ENCODE measurements around the gene PRR30.
"Not testable (repeated sequence)": the region's sequence is repeated elsewhere in the genome, so short reads cannot be mapped to it uniquely, and the experiment has no call there.

The PRR30 gene

GRCh38 chr2:27117995-27118524 lies 21.1 kb downstream of the PRR30 start:
- TF ChIP-seq POLR2AphosphoS5 (IDR thresholded peaks at IDR 0.05; ENCODE audit: low read depth) (no peak), SPI1 (IDR thresholded peaks at IDR 0.05; ENCODE audit: borderline replicate concordance, low read depth) (no peak), REST (IDR thresholded peaks at IDR 0.05; ENCODE audit: insufficient replicate concordance, low read depth) (no peak), CTCF (IDR thresholded peaks at IDR 0.05; ENCODE audit: insufficient read depth, low read length) (no peak), GABPA (IDR thresholded peaks at IDR 0.05; ENCODE audit: low read depth) (no peak)
- Histone ChIP-seq H3K27me3 (ENCODE audit: insufficient read depth, poor library complexity, severe bottlenecking) (no peaks in the 10 kb centered on the region), H3K4me3 (replicated peaks; ENCODE audit: insufficient read depth, low read length) (peak overlapping the region; percentile 54), H3K27ac (replicated peaks) (no peak overlapping the region)
- DNase-seq (ENCODE audit: low read depth in 1 of 2, low spot score in 1 of 2) = no peak

- no peak overlapping the region for H3K27ac ChIP-seq (replicated peaks)
- H3K27me3 ChIP-seq (ENCODE audit: insufficient read depth, poor library complexity, severe bottlenecking) = no peaks in the 10 kb centered on the region
- no peak overlapping the region for H3K4me3 ChIP-seq (replicated peaks; ENCODE audit: insufficient read depth, low read length)
- TF ChIP-seq REST (IDR thresholded peaks at IDR 0.05; ENCODE audit: insufficient replicate concordance, low read depth) = no peak
- TF ChIP-seq GABPA (IDR thresholded peaks at IDR 0.05; ENCODE audit: low read depth) = no peak
- no peak for TF ChIP-seq POLR2AphosphoS5 (IDR thresholded peaks at IDR 0.05; ENCODE audit: low read depth)
- no peak for TF ChIP-seq CTCF (IDR thresholded peaks at IDR 0.05; ENCODE audit: insufficient read depth, low read length)
- TF ChIP-seq SPI1 (IDR thresholded peaks at IDR 0.05; ENCODE audit: borderline replicate concordance, low read depth) = no peak
- DNase-seq (ENCODE audit: low read depth in 1 of 2, low spot score in 1 of 2) = no peak
These were observed 23.7 kb downstream of the PRR30 start for GRCh38 chr2:27115519-27115918.

GRCh38 chr2:27111392-27112078 lies 27.7 kb downstream of the PRR30 start:
- not testable (repeated sequence) for H3K4me3 ChIP-seq (replicated peaks; ENCODE audit: insufficient read depth, low read length); H3K27ac ChIP-seq (replicated peaks); H3K27me3 ChIP-seq (ENCODE audit: insufficient read depth, poor library complexity, severe bottlenecking); DNase-seq (ENCODE audit: low read depth in 1 of 2, low spot score in 1 of 2)

GRCh38 chr2:27110603-27111352 lies 28.4 kb downstream of the PRR30 start:
- not testable (repeated sequence) for H3K27me3 ChIP-seq (ENCODE audit: insufficient read depth, poor library complexity, severe bottlenecking); H3K27ac ChIP-seq (replicated peaks); DNase-seq (ENCODE audit: low read depth in 1 of 2, low spot score in 1 of 2); H3K4me3 ChIP-seq (replicated peaks; ENCODE audit: insufficient read depth, low read length)

Measured in HL-60 (cell line).